GM19035 (cell line): Measurements from ENCODE around the gene INPP5F.

Experiments used
- ATAC-seq: cut with Tn5 transposase; IDR thresholded peaks from one replicate; pipeline ENCODE4 v1.9.1; 2021; ENCODE audit not compliant: unreplicated experiment

Gene INPP5F

DNA sequence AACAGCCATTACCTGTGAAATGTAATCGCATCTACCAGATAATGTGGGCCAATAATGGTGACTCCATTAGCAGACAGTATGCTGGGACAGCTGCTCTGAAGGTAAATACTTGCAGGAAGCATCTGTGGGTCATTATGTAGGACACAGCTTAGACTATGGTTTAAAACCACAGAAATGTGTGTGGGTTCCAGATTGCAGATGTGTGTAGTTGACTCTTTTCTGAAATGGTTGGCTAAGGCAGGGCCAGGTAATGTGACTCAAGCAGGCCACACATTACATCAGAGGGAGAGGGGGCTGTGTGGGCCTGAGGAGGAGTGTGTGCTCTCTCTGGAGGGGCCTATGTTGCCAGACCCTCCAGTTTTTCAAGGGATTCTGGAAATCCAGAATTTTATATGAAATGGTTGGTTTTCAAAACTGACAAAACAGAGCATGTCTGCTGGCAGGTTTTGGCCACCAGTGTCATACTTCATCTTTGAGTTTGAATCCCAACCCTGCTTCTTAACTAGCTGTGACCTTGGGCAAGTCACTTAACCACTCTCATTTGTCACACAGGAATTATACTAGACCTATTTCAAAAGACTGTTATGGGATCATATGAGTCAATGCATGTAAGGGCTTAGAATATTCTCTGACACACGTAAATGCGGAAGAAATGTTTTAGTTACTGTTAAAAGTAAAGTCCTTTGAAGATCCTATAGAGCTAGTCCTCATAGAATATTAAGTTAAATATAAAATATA lies 82.3 kb downstream of the INPP5F start:
- peak; percentile 64 for ATAC-seq

GRCh38 chr10:119811122-119811521 lies 85.3 kb downstream of the INPP5F start:
- no peak for ATAC-seq

DNA sequence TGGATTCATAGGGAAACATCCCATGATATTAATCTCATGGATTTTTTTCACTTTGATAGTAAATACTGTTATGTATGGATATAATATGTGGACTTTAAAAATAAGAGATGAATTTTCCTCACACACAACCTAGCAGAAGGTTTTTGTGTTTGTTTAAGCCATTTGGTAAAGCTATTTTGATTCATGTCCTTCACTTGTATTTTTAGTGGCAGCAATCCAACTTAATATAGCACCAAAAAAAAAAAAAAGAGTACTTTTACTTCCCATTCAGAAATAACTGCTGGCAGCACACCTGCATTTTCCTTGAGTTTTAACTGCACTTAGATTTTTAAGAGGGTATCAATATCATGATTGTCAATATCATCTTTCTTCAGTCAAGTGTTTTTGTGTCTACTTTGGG lies 86.8 kb downstream of the INPP5F start:
- ATAC-seq = no peak

GRCh38 chr10:119815671-119816070 lies 89.8 kb downstream of the INPP5F start:
- ATAC-seq = no peak

- no peak for ATAC-seq
Observed at GRCh38 chr10:119817991-119818888, 92.4 kb downstream of the INPP5F start.

GRCh38 chr10:119818889-119819270 lies 93.0 kb downstream of the INPP5F start:
- ATAC-seq = no peak

- ATAC-seq = no peak
Observed at GRCh38 chr10:119821182-119821581, 95.3 kb downstream of the INPP5F start.

DNA sequence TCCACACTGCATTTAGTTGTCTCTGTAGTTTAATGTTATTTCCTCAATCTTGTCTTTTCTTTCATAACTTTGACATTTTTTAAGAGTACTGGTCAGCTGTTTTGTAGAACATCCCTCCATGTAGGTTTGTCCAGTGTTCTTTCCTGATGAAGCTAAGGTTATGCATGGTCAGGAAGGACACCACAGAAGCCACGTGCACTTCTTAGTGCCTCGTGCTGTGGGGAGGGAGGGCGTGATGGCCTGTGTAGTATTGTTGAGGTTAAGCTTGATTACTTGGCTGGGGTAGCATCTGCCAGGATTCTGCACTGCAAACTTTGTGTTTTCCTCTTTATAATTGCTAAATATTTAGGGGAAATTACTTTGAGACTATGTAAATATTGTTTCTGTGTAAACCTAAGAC lies 98.4 kb downstream of the INPP5F start:
- ATAC-seq = no peak

GRCh38 chr10:119826771-119827170 lies 100.9 kb downstream of the INPP5F start:
- ATAC-seq = no peak

DNA sequence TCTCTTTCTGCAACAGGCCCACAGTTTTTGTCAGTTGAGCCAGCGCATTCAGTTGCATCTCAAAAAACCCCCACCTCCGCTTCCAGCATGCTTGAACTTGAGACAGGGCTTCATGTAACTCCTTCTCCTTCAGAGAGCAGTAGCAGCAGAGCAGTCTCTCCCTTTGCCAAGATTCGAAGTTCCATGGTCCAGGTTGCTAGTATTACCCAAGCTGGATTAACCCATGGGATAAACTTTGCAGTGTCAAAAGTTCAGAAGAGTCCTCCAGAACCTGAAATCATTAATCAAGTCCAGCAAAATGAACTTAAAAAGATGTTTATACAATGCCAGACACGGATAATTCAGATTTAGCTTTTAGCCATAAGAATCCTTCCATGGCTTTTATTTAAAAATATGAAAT lies 101.6 kb downstream of the INPP5F start:
- no peak for ATAC-seq

DNA sequence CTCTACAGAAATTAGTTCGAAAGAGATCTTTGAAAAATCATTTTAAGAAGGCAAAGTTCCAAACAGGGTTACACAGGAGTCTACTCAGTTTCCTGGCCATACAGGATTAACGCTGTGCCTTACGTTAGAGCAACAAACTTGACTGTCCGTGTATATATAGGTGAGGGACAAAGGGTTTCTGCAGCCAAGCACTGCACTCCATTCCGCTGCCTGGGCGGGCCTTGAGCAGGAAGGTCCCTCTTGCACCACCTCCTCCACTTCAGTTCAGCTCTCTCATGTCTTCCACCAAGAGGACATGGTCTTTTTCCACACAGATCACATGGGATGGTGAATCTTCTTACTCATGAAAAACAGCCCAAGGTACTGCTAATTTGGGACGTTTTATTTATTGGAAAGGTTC lies 103.6 kb downstream of the INPP5F start:
- ATAC-seq = no peak

GRCh38 chr10:119830851-119831250 lies 105.0 kb downstream of the INPP5F start:
- ATAC-seq = no peak

DNA sequence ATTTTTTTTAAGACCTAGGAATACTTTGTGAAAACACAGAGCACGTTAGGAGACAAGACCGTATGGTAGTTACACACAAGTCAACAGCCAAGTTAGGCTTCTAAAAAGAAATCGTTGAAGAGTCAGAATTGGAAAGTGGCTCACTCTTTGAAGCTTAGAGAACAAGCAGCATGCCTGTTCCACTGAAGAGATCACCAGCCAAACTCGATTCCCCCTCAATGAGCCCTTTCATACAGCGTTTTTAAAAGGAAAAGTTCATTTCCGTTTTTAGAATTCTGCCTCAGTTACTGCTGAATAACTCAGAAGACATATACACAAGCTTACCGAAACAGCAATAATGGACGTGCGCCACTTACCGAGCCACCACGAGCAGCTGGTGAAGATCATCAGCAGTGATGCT lies 105.8 kb downstream of the INPP5F start:
- no peak for ATAC-seq

DNA sequence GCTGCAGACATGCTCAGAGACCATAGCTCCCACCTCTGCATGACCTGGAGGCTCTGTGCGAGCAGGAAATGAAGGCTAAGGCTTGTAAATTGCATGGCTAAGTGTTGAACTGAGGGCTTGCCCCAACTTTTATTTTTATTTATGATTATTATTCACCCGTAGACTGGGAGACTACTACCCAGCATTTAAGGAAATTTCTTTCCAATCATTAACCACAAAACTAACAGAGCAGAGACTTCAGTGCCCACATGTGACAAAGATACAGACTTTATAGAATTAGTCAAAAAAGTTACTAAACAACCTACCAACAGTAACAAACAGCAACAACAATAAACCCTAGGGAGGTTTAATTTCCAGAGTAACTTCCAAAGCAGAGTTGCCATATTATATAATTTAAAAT lies 107.1 kb downstream of the INPP5F start:
- ATAC-seq = no peak

DNA sequence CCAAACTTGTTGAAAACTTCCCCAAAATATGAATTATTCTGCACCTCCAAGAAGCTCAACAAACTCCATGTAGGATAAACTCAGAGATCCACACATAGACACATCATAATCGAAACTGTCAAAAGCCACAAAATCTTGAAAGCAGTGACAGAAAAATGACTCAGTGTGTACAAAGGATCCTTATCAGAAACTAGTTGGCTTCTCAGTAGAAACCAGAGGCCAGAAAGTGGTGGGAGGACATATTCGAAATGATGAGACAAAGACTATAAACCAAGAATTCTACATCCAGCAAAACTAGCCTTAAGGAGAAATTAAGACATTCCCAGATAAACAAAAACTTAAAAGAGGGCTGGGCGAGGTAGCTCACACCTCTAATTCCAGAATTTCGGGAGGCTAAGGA lies 108.3 kb downstream of the INPP5F start:
- ATAC-seq = no peak

GRCh38 chr10:119845656-119846055 lies 119.8 kb downstream of the INPP5F start:
- no peak for ATAC-seq

DNA sequence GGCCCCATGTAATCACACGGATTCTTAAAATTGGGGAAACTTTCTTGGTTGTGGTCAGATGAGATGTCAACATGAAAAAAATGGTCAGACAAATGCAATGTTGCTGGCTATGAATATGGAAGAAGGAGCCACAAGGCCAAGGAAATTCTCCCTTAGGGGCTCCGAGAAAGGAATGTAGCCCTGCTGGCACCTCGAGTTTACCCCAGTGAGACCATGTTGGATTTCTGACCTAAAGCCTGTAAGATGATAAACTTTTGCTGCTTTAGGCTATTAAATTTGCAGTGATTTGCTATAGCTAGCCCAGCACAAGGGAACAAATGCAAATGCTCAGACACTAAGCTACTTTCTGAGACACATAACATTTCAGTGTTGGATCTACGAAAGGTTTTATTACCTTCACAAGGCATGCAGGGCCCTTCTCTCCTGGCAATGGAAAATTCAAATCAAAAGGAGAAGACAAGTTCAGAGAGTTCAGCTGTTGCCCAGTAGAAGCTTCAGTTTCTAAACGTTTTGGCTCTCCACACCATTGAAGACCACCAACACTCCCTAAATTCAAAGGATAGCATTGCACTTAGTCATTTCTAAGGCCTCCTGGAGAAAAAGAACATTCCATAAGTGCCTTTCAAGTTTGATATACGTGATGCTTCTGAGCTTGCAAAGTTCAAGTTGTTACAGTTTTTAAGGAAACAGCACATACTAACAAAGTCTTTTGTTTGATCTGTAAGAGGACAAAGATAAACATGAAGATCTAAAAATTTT lies 123.4 kb downstream of the INPP5F start:
- no peak for ATAC-seq

- no peak for ATAC-seq
Observed at GRCh38 chr10:119849944-119850343, 124.1 kb downstream of the INPP5F start.

GRCh38 chr10:119852277-119852676 lies 126.4 kb downstream of the INPP5F start:
- ATAC-seq = no peak

GRCh38 chr10:119852822-119853221 lies 127.0 kb downstream of the INPP5F start:
- no peak for ATAC-seq

GRCh38 chr10:119853574-119853973 lies 127.7 kb downstream of the INPP5F start:
- ATAC-seq = no peak

DNA sequence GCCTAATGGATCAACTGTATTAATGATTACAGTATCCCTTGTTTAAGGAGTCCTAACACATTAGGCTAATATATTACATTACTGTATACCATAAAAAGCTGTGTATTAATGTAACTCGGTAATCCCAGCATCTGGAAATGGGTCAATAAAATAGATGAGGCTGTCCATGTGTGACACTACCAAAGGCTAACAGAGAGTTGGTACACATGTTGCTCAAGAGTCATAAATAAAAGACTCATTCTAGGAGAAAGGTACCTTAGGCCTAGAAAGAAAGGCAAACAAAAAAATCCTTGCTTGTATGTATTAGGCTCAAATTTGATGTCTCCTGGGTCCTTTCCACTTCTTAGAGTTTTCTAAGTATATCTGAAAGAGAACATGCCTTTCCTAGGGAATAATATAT lies 132.2 kb downstream of the INPP5F start:
- ATAC-seq = no peak
